GM21619 (cell line): ENCODE measurements around the gene NEK7.
A peak's percentile ranks its signal among the peaks of the same experiment; 100 is the strongest.
"Not testable (repeated sequence)": the region's sequence is repeated elsewhere in the genome, so short reads cannot be mapped to it uniquely, and the experiment has no call there.

Experiments used
- ATAC-seq: cut with Tn5 transposase; IDR thresholded peaks from one replicate; pipeline ENCODE4 v1.9.1; 2021; ENCODE audit not compliant: unreplicated experiment

NEK7 gene

DNA sequence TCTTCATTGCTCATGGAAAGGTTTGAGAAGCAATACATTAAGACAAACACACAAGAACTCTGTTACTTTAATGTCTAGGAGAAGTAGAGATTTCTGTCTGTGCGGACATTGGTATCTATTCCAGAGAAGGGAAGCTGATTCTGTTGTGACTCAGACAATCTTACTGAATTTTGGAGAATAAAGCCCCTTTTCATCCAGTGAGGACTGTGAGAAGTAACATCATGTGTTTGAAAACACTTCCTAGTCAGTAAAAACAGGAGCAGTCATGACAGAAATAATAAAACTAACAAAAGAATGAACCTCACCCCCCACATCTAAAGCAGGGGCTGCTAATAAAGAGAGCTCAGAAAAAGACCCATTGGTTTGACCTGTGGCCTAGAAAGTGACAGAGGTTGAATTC, 46.6 kb downstream of the NEK7 start:
- no peak for ATAC-seq

DNA sequence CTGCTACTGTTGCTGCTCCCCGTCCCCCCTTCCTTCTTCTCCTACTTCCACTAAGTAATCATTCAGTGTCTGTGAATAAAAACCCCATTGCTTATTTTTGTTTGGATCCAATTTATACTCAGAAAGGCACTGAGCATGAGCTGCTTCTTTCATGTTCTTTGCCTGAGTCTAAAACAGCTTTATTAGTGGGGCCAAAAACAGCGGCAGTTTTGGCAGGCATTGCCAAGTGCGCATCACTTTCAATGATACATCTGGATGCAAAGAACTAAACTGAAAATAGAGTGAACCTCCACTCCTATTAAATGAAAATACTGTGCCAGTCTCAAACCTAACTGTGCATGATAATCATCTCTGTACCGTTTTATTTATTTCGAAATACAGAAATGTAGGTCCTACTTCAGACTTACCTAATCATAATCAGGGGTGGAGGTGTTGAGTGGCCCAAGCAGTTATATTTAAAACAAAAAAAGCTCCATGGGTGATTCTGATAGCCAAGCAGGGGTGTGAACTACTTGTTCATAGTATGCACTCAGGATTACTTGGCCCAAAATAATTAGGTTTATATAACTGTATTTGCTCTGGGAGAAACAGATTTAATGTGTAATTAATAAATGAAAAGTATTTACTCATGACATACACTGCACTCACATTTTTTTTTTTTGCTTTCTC, 48.4 kb downstream of the NEK7 start:
- no peak for ATAC-seq

- no peak for ATAC-seq
Observed at GRCh38 chr1:198206292-198206691, 49.5 kb downstream of the NEK7 start.

DNA sequence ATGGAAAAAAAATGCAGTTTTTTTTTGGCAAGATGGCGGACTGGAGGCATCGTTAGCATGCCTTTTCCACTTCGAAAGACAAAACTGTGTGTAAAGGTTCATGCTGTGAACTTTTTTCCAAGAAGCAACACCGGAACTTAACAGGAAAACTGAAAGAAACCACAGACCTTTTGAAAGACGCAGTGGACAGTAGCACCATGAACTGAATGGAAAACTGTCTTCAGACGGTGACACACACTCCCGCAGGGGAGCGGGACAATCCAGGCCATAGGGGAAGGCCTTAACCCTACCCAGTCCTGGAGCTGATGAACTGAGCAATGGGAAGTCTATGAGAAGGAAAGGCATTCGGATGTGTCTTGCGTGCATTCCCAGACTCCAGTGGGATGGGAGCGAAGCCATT, 54.9 kb downstream of the NEK7 start:
- ATAC-seq: no peak

- ATAC-seq: no peak
Observed at GRCh38 chr1:198212126-198212525, 55.3 kb downstream of the NEK7 start.

GRCh38 chr1:198212675-198213074, 55.9 kb downstream of the NEK7 start:
- ATAC-seq: no peak

- ATAC-seq: no peak
Observed at GRCh38 chr1:198214924-198215323, 58.1 kb downstream of the NEK7 start.

DNA sequence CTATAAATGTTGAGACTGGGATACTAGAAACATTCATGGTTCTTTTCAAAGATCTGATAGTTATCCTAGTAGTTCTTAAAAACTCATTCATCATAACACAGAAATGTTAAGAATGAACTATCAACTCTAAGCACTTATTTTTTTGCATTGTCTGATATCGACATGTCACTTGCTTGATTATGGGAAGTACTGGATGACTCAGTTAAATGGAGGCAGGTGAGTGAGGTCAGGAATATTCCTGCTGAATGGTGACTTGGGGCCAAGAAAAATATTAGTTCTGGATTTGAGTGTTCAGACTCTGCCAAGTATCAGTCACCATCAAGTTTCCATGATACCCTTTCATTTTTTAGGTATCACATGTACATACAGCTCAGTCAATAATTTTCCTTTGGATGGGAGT, 63.6 kb downstream of the NEK7 start:
- no peak for ATAC-seq

DNA sequence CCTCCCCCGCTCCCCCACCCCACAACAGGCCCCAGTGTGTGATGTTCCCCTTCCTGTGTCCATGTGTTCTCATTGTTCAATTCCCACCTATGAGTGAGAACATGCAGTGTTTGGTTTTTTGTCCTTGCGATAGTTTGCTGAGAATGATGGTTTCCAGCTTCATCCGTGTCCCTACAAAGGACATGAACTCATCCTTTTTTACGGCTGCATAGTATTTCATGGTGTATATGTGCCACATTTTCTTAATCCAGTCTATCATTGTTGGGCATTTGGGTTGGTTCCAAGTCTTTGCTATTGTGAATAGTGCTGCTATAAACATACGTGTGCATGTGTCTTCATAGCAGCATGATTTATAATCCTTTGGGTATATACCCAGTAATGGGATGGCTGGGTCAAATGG, 70.2 kb downstream of the NEK7 start:
- ATAC-seq: not testable (repeated sequence)

DNA sequence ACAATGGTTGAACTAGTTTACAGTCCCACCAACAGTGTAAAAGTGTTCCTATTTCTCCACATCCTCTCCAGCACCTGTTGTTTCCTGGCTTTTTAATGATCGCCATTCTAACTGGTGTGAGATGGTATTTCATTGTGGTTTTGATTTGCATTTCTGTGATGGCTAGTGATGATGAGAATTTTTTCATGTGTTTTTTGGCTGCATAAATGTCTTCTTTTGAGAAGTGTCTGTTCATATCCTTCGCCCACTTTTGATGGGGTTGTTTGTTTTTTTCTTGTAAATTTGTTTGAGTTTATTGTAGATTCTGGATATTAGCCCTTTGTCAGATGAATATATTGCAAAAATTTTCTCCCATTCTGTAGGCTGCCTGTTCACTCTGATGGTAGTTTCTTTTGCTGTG, 70.7 kb downstream of the NEK7 start:
- ATAC-seq: not testable (repeated sequence)

DNA sequence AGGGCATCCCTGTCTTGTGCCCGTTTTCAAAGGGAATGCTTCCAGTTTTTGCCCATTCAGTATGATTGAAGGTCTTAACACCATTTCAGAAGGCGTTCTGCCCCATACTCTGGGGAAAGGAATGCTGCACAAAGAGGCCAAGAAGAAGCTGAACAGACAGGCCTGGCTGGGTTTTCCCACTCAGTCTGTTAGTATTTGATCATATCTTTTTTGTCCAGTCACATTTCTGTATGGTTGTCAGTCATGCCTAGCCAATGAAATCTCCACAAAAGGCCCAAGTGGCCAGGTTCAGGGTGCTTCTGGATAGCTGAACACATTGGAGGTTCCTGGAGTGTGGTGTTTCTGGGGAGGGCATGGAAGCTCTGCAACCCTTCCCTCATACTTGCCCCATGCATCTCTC, 72.1 kb downstream of the NEK7 start:
- no peak for ATAC-seq

GRCh38 chr1:198231779-198232178, 75.0 kb downstream of the NEK7 start:
- no peak for ATAC-seq

DNA sequence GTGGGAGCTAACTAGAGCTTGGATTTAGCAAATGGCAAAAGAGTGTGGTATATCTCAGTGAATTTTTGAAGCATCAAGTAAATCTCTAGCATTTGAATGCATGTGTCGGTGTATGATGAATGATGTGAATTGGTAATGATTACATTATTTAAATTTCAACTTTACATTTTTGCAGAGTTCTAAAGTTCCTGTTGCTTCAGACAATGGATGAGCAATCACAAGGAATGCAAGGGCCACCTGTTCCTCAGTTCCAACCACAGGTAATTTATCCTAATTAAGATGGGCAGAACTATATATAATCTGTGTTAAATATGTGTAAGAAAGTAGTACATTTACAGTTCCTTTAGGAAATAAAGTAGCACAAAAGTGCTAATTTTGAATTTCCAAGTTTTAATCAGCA, 75.6 kb downstream of the NEK7 start:
- no peak for ATAC-seq

- no peak for ATAC-seq
Observed at GRCh38 chr1:198232940-198233675, 76.3 kb downstream of the NEK7 start.

- no peak for ATAC-seq
Observed at GRCh38 chr1:198234520-198235251, 77.9 kb downstream of the NEK7 start.

- no peak for ATAC-seq
Observed at GRCh38 chr1:198238121-198238520, 81.3 kb downstream of the NEK7 start.

DNA sequence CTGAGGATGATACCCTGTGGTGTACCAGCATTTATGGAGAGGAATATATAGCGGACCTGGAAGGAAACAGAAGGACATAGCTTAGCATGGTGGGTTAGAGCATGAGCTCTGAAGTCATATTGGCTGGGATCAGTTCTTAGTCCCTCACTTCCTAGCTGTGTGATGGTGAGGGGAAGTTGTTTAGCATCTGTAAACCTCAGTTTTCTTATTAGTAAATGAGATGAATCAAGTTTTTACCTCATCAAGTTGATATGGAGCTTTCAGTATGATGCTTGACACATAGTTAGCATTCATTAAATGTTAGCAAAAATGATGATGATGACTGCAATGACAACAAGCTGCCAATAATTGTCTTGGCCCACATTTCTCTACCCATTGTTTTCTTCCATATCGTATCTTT, 84.8 kb downstream of the NEK7 start:
- ATAC-seq: no peak

- ATAC-seq: no peak
Observed at GRCh38 chr1:198244772-198245171, 88.0 kb downstream of the NEK7 start.

GRCh38 chr1:198245379-198245778, 88.6 kb downstream of the NEK7 start:
- ATAC-seq: no peak

DNA sequence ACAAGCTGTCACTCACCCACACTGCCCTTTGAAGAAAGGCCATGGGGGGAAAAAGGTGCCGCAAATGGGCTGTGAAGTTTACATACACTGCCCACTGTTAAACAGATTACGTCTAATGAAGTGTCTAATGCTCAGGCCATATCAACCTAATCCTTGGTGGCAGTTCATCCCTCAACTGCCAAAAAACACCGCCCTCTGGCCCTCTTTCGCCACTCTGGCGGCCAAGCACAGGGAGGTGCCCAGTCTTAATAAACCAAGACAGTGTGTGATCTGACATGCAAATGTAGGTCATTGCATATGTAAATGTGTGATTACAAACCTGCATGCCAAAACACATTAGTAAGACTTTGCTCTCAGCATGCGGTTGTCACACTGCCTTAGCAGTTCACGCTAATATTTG, 89.5 kb downstream of the NEK7 start:
- no peak for ATAC-seq

- ATAC-seq: peak; percentile 75
Observed at GRCh38 chr1:198253259-198253658, 96.5 kb downstream of the NEK7 start.

DNA sequence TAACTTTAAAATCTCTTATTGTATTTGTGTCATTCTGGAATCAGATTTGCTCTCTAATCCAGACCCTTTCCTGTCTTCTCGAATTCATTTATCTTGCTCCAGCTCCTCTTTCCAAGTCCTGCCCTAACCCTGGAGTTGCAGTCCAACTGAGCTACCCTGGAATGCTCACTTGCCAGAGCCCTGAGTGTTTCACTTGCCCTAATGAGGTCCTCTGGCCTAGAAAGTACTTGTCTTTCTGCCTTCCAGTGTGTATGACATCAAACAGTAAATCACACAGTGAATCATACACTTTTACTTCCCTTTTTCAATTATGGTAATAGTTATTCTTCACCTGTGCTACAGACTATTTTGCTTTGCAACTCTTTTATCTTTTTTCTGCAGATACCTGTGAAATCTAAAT, 96.9 kb downstream of the NEK7 start:
- ATAC-seq: peak; percentile 94
